Keratinocyte (primary cell): Measurements from ENCODE around the gene ECE1. TPM values are rescaled to one million over a fixed set of nuclear protein-coding genes. Genes with fewer than 3 reads are reported as not detected.
A peak's percentile ranks its signal among the peaks of the same experiment; 100 is the strongest.

Experiments
- DNase-seq: peaks from one replicate; pipeline ENCODE4 v3.0.0-alpha.2; 2011; ENCODE audit warnings: low read depth, missing footprints, low spot score
- FAIRE-seq: peaks from 2 replicates; lab custom pipeline; 2011; peaks lifted over from hg19 to GRCh38; lab: Jason Lieb, UNC
- H2AFZ ChIP-seq: 2 replicates; pipeline ENCODE4 v1.6.0; 2012; ENCODE audit warnings: low read length, control low read depth, inconsistent platforms; ENCODE audit not compliant: control insufficient read depth
- H3K27ac ChIP-seq: 2 replicates; pipeline ENCODE4 v1.5.1; 2011; ENCODE audit warnings: low read length; ENCODE audit not compliant: control insufficient read depth, insufficient read depth
- H3K27me3 ChIP-seq: 3 replicates; pipeline ENCODE4 v1.6.0; 2011; ENCODE audit warnings: low read length; ENCODE audit not compliant: control insufficient read depth, insufficient read depth; ENCODE audit errors: extremely low read depth
- H3K36me3 ChIP-seq, 2 experiments: 2 replicates in 1 of 2; 3 replicates in 1 of 2; pipeline ENCODE4 v1.5.1; 2011; ENCODE audit warnings: low read length in 2 of 2, mild to moderate bottlenecking in 1 of 2; ENCODE audit not compliant: control insufficient read depth in 2 of 2, insufficient read depth in 2 of 2; ENCODE audit errors: extremely low read depth in 1 of 2
- H3K4me1 ChIP-seq: 3 replicates; pipeline ENCODE4 v1.5.1; 2011; ENCODE audit warnings: low read length; ENCODE audit not compliant: control insufficient read depth, insufficient read depth; ENCODE audit errors: extremely low read depth
- H3K4me2 ChIP-seq: 3 replicates; pipeline ENCODE4 v1.6.0; 2011; ENCODE audit warnings: low read depth, low read length; ENCODE audit not compliant: control insufficient read depth, insufficient read depth; ENCODE audit errors: extremely low read depth
- H3K4me3 ChIP-seq, 3 experiments: fragments of 200-600 bp in 1 of 3; sonication (generic) in 1 of 3; 2 replicates in 2 of 3; 3 replicates in 1 of 3; pipeline ENCODE4 v1.5.1; 2011 to 2016; ENCODE audit warnings: low read length in 3 of 3, mild to moderate bottlenecking in 3 of 3, control low read depth in 2 of 3, inconsistent platforms in 1 of 3, low read depth in 1 of 3, mixed read lengths in 1 of 3, mixed run types in 1 of 3, moderate library complexity in 1 of 3; ENCODE audit not compliant: control insufficient read depth in 2 of 3, insufficient read depth in 2 of 3; ENCODE audit errors: extremely low read depth in 1 of 3
- H3K79me2 ChIP-seq: 2 replicates; pipeline ENCODE4 v1.6.0; 2012; ENCODE audit warnings: low read length; ENCODE audit not compliant: control insufficient read depth, insufficient read depth
- H3K9ac ChIP-seq: 3 replicates; pipeline ENCODE4 v1.6.0; 2011; ENCODE audit warnings: low read length; ENCODE audit not compliant: control insufficient read depth, insufficient read depth; ENCODE audit errors: extremely low read depth
- H3K9me1 ChIP-seq: 3 replicates; pipeline ENCODE4 v1.6.0; 2011; ENCODE audit warnings: low read length; ENCODE audit not compliant: control insufficient read depth, insufficient read depth; ENCODE audit errors: extremely low read depth
- H3K9me3 ChIP-seq: 2 replicates; pipeline ENCODE4 v1.5.1; 2012; ENCODE audit warnings: low read depth, low read length; ENCODE audit not compliant: control insufficient read depth
- H4K20me1 ChIP-seq: 3 replicates; pipeline ENCODE4 v1.6.0; 2011; ENCODE audit warnings: low read length; ENCODE audit not compliant: control insufficient read depth, insufficient read depth; ENCODE audit errors: extremely low read depth
- CTCF ChIP-seq, 3 experiments: IDR thresholded peaks in 1 of 3; conservative IDR thresholded peaks in 1 of 3; optimal IDR thresholded peaks in 1 of 3; 2 replicates in 2 of 3; 3 replicates in 1 of 3; pipeline versions ENCODE3 to v1.5.1; 2011; ENCODE audit warnings: low read length in 3 of 3, mild to moderate bottlenecking in 3 of 3, moderate library complexity in 2 of 3, control low read depth in 1 of 3, inconsistent platforms in 1 of 3; ENCODE audit not compliant: insufficient read depth in 2 of 3; ENCODE audit errors: extremely low read depth in 1 of 3
- EZH2 ChIP-seq: IDR thresholded peaks from one replicate; pipeline ENCODE4 v1.6.1; 2012; ENCODE audit warnings: inconsistent platforms, mild to moderate bottlenecking, low read length, moderate library complexity
- dilution Hi-C: fragments of 300-500 bp; cut with MboI; formaldehyde crosslinking; loops from one replicate; pipeline ENCODE4 v1.7.0; 2020; ENCODE audit warnings: low sequenced_read_pairs; ENCODE audit not compliant: extremely low pct_ligation_motif_present
- polyA plus RNA-seq, 5 experiments: library from polyadenylated mRNA; depleted of rRNA in 3 of 5; stranded (reverse) in 3 of 5; stranded (forward) in 1 of 5; unstranded in 1 of 5; fragments of >200 nt; gene quantifications; 1 replicate in 1 of 5; 2 replicates in 3 of 5; 3 replicates in 1 of 5; pipeline versions ENCODE4 v1.2.1 to v1.2.3, GENCODE V29; 2011 to 2012; ENCODE audit warnings: missing spikeins in 2 of 5, low read depth in 1 of 5, low replicate concordance in 1 of 5

The ECE1 gene
- polyA plus RNA-seq, 1 donor (not counting 4 experiments of a cell fraction or from before 2014, with no cell fraction given), result 59.1 TPM

- dilution Hi-C loops, result no loop called here
- Histone ChIP-seq H3K27me3 (no peaks in the 10 kb centered on the region), H3K9me1 (peaks cover 4% of the 10 kb centered on the region), H3K9me3 (no peaks in the 10 kb centered on the region), H3K4me3 (no peak overlapping the region), H3K4me1 (peaks cover 28% of the 10 kb centered on the region), H3K79me2 (no peaks in the 10 kb centered on the region), H3K36me3 (no peaks in the 10 kb centered on the region), H4K20me1 (no peaks in the 10 kb centered on the region), H3K9ac (no peak overlapping the region), H3K27ac (no peak overlapping the region), H3K4me2 (peak overlapping the region; percentile 6), H2AFZ (no peak overlapping the region)
- FAIRE-seq (no peak), DNase-seq (no peak)
- no peak for TF ChIP-seq EZH2
- TF ChIP-seq CTCF (optimal IDR thresholded peaks at IDR 0.05 in 1 of 3, IDR thresholded peaks at IDR 0.05 in 1 of 3, conservative IDR thresholded peaks at IDR 0.05 in 1 of 3; ENCODE audit: extremely low read depth in 1 of 3, insufficient read depth in 2 of 3, low read length in 3 of 3), result no peak
Measured at GRCh38 chr1:21295002-21295401, 4.7 kb upstream of the ECE1 start.

- H3K4me3 ChIP-seq, result no peak overlapping the region
- no peaks in the 10 kb centered on the region for H3K36me3 ChIP-seq
- DNase-seq, result no peak
- no peak overlapping the region for H3K9ac ChIP-seq
- no peak for TF ChIP-seq CTCF (optimal IDR thresholded peaks at IDR 0.05 in 1 of 3, IDR thresholded peaks at IDR 0.05 in 1 of 3, conservative IDR thresholded peaks at IDR 0.05 in 1 of 3; ENCODE audit: extremely low read depth in 1 of 3, insufficient read depth in 2 of 3, low read length in 3 of 3)
- TF ChIP-seq EZH2, result no peak
- peak overlapping the region; percentile 6 for H3K4me2 ChIP-seq
- no peaks in the 10 kb centered on the region for H4K20me1 ChIP-seq
- peaks cover 3% of the 10 kb centered on the region for H3K9me1 ChIP-seq
- no peak overlapping the region for H2AFZ ChIP-seq
- no peaks in the 10 kb centered on the region for H3K79me2 ChIP-seq
- H3K4me1 ChIP-seq, result peaks cover 28% of the 10 kb centered on the region
- no peak for FAIRE-seq
- H3K27me3 ChIP-seq, result no peaks in the 10 kb centered on the region
- peak overlapping the region; percentile 12 for H3K27ac ChIP-seq
- H3K9me3 ChIP-seq, result no peaks in the 10 kb centered on the region
- dilution Hi-C loops, result no loop called here
Measured at GRCh38 chr1:21294266-21294989, 4.2 kb upstream of the ECE1 start.
